GM18507 (cell line): Measurements from ENCODE around the gene HIC1.

Experiments
- DNase-seq: peaks from one replicate; pipeline ENCODE4 v3.0.0; 2011; ENCODE audit warnings: low read depth; ENCODE audit not compliant: insufficient read length; ENCODE audit errors: extremely low spot score
- FAIRE-seq: peaks from 2 replicates; lab custom pipeline; 2011; peaks lifted over from hg19 to GRCh38; lab: Jason Lieb, UNC

HIC1 gene

DNA sequence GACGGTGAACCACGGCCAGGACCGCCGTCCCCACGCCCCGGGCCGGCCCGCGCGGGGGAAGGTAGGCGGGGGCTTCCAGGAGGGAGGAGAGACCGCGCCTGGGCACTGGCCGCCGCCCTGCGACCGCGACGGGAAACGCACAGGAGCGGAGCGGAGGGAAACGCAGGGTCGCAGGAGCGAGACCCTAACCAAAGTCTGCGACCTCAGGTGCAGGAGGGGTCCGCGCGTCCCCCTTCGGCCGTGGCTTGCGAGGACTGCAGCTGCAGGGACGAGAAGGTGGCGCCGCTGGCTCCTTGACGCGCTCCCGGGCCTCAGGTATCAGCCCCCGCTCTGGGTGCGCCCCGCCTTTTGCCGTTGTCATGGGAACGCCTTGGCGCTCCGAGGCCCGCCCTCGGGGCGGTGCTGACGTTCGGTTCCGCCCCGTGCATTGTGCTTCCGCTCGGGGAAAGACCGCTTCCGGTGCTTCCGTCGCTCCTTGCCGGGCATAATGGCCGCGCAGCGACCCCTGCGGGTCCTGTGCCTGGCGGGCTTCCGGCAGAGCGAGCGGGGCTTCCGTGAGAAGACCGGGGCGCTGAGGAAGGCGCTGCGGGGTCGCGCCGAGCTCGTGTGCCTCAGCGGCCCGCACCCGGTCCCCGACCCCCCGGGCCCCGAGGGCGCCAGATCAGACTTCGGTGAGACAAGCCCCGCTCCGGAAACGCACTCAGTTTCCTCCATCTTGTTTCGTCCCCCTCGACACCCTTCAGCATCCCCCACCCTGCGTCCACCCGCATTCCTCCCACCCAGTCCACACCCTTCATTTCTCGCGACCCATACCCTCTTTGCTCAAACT, 13.1 kb upstream of the HIC1 start, which contains the start of gene OVCA2:
Gene OVCA2 (plus strand): TSS at position 462 of the 829 bp plus-strand sequence. CDS start 26 bp downstream, at position 488.
- FAIRE-seq, result peak; percentile 99

DNA sequence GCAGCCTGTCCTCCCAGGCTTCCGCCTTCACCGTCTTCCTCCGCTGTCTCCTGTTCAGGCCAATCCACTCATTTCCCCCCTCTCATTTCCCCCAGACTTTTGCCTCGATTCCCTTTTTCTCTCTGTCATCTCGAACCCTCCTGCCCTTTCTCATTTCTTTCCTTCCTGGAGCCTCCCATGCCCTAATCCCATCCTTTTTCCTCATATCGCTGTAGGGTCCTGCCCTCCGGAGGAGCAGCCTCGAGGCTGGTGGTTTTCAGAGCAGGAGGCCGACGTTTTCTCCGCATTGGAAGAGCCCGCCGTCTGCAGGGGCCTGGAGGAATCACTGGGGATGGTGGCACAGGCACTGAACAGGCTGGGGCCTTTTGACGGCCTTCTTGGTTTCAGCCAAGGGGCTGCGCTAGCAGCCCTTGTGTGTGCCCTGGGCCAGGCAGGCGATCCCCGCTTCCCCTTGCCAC, 12.5 kb upstream of the HIC1 start:
- FAIRE-seq (no peak), DNase-seq (no peak)

More for the DNA sequence above, 13.1 kb upstream of the HIC1 start, which contains the start of gene OVCA2:
- DNase-seq, result peak; percentile 96

DNA sequence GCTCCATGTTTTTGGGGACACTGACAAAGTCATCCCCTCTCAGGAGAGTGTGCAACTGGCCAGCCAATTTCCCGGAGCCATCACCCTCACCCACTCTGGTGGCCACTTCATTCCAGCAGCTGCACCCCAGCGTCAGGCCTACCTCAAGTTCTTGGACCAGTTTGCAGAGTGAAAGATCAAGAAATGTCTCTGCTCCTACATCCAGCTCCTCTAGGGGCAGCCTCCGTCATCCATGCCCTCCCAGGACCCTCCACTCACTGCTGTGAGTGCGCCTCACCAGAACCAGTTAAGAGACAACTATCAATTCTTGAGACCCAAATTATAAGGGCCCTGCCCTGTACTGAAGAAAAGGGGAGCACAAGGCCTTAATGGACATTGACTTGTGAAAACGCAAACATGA, 12.0 kb upstream of the HIC1 start:
- DNase-seq (no peak), FAIRE-seq (no peak)

DNA sequence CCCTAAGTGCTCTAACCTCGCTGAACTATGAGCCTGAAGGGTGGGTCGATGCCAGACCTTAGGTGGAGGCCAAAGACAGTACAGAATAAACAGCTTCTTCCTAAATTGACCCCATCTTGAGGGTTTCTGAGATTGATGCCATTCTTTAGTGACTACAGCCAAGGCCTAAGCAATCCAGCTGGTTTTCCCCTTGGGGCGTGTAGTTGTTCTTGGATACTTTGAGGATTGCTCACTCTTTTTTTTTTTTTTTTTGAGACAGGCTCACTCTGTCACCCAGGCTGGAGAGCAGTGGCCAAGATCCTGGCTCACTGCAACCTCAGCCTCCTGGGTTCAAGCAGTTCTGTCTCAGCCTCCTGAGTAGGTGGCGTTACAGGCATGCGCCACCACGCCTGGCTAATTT, 11.1 kb upstream of the HIC1 start:
- DNase-seq (no peak), FAIRE-seq (no peak)

DNA sequence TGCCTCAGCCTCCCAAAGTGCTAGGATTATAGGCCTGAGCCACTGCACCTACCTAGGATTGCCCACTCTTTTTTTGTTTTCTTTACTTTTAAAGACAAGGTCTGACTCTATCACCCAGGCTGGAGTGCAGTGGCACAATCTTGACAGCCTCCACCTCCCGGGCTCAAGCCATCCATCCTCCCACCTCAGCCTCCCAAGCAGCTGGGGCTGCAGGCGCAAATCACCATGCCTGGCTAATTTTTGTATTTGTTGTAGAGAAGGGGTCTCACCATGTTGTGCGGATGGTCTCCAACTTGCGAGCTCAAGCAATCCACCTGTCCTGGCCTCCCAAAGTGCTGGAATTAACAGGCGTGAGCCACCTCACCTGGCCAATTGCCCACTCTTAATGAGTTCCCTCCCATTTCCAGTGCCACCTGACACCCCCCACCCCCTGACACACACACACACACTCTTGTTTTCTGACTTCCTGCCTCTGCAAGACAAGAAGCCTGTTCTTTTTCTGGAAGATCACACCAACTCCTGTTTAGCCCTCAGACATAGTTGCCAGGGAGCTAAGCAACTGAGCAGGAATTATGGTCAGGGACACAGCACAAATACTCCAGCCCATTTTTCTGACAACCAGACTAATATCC, 10.5 kb upstream of the HIC1 start:
- FAIRE-seq (no peak), DNase-seq (no peak)

DNA sequence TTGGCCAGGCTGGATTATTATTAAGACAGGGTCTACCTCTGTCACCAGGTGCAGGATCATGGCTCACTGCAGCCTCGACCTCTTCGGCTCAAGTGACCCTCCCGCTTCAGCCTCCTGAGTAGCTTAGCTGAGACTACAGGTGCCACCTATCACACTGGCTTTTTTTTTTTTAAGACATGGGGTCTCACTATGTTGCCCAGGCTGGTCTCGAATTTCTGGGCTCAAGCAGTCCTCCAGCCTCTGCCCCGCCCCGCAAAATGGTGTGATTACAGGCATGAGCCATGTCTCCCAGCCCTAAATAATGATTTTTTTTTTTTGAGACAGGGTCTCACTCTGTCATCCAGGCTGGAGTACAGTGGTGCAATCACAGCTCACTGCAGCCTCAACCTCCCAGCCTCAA, 7.3 kb upstream of the HIC1 start:
- no peak for FAIRE-seq
- DNase-seq, result no peak

DNA sequence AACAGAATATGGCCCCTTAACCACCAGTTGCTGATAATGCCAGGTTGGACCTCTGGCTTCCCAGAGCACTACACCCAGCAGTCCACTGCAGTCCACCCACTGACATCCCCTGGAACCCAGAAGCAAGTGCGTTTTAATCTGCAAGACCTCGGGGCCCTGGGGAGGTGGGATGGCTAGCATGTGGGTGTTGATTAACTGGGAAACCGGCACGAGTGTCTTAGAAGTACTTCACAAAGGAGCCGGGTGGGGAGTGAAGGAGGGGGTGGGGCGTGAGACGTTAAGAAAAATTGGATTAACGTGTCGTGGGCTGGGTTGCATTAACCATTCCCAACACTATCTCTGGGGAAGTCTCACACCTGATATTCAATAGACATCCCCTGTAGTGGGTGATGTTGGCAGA, 6.1 kb upstream of the HIC1 start:
- FAIRE-seq (no peak), DNase-seq (no peak)

DNA sequence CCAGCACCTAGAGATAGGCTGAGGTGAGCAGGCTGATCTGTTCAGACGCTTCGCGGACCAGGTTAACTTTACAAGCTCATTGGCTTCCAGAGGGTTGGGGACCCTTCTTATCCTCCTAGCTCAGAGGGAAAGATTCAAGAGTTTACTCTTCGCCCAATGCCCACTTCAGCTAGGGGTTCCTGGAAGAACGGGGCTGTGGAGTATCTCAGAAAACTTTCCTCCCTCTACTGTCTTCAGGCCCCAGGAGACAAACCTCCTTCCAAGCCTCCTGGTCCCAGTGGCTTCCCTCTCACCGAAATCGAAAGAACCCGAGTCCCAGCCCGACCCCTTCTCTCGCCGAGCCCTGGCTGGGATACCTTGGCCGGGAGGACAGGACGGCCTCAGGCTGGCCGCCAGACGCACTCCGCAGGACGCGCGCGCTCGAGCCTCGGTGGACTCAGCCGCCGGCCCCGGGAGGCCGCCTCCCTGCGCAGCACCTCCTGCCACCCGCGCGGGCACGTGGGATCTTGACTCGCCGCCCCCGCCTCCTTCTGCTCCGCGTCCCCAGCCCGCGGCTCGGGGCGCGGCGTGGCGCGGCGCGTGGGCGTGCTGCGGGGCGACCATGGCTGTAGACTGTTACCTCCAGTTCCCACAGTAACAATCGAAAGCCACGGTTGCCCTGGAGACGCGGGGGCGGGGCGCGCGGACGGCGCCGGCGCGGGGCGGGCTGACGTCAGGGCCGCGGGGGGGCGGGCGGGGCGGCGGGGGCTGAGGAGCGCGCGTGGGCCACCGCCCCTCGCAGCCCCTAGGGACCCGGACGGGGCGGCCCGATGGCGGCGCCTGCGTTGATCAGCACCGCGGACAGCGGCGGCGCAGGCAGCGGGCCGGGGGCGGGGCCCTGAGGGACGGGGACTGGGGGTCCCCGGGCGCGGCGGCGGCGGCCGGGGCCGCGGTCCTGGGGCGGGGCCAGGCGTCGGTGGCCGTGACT, 5.3 kb upstream of the HIC1 start:
- FAIRE-seq (peak; percentile 66), DNase-seq (no peak)

DNA sequence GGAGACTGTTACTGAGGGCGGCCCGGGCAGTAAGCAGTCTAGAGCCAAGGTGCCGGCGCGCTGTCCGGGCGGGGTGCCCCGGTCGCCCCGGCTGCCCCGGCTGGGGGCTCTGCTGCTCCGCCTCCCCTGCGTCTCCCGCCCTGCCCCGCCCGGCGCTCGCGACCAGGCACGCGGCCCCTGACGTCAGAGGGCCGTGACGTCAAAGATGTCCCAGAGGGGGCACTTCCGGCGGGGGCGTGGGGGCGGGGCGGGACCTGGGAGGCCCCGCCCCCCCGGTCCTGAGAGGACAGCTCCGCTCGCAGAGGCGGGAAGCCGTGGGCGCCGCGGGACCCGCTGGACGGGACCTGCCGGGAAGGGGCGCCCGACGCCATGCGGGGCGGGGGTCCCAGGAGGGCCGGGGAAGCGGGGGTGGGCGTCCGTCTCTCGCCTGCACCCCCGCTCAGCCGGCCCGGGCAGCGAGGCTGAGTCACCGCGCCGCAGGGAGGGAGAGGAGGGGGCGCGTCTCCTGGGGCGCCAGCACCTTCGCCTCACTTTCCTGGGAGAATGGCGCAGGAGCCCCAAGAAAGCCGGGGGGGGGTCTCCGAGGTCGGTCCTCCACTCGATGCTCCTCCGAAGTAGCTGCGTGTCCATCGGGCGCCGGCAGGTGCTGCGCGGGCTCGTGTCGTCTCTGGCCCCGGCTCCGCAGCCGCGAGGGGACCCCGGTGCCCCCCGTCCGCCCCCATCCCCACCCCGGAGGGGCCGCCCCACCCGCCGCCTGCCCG, 4.4 kb upstream of the HIC1 start:
- DNase-seq (no peak), FAIRE-seq (no peak)

DNA sequence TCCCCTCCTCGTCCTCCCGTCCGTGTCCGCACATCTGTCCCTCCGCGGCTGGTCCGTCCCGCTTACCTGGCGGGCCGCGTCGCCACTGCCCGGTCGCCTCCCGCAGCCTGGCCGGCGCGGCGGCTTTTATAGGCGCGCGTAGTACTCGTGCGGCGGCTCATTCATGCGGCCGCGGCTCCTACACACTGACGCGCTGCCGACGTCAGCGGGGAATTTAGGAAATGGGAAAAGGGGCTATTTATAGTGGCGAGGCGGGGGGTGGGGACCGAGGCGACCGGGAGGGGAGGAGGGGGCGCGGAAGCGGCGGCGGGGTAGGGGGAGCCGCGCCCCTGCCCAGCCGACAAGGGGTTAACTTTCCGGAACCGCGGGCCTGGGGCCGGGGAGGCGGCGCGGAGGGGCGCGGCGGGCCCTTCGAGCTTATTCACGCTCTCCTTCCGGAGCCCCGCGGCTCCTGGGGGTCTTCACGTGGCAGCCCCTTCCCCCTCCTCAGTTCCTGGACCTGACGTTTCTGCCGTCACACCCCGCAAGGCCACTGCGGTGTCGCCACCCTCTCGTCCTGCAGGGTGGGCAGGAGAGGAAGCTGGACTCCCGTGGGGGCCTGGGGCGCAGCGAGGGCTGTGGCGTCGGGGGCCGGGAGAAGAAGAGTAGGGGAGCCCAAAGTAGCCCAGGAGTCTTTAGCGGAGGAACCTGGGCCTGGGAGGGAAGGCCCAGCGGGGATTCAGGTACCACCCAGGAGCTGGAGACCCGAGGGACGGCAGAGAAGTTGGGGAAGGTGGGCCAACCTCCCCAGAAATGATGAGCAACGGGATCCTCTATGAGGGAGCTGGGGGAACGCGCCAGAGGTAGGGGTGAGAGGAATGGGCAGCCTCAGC, 3.6 kb upstream of the HIC1 start:
- FAIRE-seq (no peak), DNase-seq (no peak)

DNA sequence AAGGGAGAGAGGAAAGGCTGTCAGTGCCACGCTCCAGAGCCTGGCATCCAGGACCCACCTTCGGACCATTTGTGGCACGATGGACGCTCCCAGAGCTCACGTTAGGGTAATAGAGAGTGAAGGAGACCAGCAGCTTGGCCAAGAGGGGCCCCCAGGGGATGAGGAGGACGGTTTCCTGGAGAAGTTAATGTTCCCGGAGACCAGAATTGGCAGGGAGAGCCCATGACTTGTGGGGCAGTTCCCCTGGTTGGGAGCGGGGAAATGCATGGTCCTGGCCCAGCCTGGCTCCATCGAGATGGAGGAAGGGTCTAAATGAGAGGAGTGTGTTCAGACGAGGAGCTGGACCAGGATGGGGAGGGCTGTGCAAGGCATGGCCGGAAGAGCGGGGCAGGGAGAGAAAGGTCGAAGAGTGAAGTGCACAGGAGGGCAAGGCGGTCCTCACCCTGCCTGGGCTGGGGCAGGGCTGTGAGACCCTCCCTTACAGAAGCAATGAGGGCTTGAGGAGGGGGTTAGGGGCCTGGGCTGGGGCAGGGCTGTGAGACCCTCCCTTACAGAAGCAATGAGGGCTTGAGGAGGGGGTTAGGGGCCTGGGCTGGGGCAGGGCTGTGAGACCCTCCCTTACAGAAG, 2.9 kb upstream of the HIC1 start:
- FAIRE-seq, result no peak

DNA sequence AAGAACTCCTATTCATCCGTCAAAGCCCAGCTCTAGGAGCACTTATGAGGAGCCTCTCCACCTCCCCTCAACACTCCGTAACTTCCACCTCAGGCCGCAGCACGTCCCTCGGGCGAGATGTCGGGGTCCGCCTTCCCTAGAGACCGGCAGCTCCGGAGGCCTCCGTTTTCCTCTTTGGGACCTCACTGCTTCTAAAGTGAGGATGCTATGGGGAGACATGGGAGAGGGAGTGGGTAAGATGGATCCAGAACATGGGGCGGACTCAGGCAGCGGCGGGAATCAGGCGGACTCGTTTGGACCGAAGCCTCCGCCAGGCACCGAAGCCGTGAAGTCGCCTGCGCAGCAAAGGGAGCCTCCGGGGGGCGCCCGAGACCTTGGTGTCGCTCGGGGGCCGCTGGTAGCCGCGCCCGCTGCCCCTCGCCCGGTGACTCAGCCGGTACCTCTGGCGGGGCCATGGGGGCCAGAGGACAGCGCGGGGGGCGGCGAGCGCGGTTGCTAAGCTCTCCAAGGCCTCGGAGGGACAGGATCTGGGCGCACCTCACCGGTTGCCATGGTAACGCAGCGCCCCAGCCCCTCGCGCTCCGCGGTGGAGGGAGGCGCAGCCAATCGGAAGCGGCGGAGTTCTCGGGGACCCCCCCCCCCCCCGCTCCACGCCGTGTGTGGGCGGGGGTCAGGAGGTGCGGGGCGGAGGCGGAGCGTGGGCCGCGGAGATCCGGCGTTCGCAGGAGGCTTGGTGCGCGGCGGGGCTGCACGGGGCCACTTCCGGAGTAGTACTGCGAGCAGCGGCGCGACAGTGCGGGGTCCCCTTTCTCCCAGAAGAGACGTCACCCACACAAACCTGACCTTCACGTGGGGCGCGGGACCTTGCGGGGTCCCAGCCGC, 1.3 kb upstream of the HIC1 start:
- DNase-seq, result no peak
- peak; percentile 66 for FAIRE-seq

More for the DNA sequence above, 2.9 kb upstream of the HIC1 start:
- no peak for DNase-seq

DNA sequence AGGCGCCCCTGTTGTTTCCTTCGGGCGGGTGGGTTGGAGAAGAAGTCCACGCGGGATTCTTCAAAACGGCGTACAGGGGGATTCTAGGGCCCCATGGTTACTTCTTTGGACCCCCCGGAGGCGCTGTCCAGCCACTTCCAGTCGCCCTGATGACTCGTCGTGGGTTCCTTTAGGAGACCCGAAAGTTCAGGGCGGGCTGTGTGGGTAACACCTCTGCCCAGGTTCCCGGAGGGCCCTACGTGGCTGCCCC, 716 bp upstream of the HIC1 start:
- FAIRE-seq (peak; percentile 31), DNase-seq (no peak)

DNA sequence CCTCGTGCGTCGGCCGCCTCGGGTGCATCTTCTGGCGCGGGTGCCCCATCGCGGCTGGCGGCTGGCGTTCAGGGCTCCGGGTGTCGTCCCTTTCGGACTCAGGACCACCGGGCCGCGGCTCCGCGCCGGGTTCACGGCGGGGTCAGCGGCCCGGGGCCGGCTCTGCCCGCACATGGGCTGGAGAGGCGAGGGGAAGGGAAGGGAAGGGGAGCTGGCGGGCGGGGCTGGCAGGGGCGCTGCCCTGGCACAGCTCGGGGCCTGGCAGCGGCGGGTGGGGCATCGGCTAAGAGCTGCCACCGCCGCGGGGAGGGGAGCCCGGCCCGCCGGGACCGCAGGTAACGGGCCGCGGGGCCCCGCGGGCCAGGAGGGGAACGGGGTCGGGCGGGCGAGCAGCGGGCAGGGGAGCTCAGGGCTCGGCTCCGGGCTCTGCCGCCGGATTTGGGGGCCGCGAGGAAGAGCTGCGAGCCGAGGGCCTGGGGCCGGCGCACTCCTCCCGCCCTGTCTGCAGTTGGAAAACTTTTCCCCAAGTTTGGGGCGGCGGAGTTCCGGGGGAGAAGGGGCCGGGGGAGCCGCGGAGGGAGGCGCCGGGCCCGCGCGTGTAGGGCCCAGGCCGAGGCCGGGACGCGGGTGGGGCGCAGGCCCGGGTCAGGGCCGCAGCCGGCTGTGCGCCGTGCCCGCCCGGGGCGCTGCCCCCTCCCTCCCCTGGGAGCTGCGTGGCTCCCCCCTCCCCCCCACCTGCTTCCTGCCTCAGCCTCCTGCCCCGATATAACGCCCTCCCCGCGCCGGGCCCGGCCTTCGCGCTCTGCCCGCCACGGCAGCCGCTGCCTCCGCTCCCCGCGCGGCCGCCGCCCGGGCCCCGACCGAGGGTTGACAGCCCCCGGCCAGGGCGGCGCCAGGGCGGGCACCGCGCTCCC, 646 bp downstream of the HIC1 start:
- no peak for DNase-seq
- FAIRE-seq, result no peak

DNA sequence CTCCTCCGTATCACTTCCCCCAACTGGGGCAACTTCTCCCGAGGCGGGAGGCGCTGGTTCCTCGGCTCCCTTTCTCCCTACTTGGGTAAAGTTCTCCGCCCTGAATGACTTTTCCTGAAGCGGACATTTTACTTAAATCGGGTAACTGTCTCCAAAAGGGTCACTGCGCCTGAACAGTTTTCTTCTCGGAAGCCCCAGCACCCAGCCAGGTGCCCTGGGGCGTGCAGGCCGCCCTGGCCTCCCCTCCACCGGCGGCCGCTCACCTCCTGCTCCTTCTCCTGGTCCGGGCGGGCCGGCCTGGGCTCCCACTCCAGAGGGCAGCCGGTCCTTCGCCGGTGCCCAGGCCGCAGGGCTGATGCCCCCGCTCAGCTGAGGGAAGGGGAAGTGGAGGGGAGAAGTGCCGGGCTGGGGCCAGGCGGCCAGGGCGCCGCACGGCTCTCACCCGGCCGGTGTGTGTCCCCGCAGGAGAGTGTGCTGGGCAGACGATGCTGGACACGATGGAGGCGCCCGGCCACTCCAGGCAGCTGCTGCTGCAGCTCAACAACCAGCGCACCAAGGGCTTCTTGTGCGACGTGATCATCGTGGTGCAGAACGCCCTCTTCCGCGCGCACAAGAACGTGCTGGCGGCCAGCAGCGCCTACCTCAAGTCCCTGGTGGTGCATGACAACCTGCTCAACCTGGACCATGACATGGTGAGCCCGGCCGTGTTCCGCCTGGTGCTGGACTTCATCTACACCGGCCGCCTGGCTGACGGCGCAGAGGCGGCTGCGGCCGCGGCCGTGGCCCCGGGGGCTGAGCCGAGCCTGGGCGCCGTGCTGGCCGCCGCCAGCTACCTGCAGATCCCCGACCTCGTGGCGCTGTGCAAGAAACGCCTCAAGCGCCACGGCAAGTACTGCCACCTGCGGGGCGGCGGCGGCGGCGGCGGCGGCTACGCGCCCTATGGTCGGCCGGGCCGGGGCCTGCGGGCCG, 1.6 kb downstream of the HIC1 start:
- DNase-seq (no peak), FAIRE-seq (peak; percentile 73)
